Activated T-helper 1 cell treated with anti-CD3 and anti-CD28 coated beads, Interleukin-12 subunit alpha, Interleukin-12 subunit beta, Interleukin-2, Interleukin-4 antibody, amounts not matched to agents 30 ng/mL and 10 ng/mL and 1 ng/mL, durations not matched to agents 14 hours and 24 hours and 36 hours (primary cell): ENCODE measurements around the gene RAP2A. TPM values are rescaled to one million over a fixed set of nuclear protein-coding genes. Genes with fewer than 3 reads are reported as not detected.

ENCODE experiments used
- DNase-seq: peaks from one replicate; pipeline ENCODE4 v3.0.0; 2021; ENCODE audit warnings: low spot score
- H3K27ac Mint-ChIP-seq: one replicate; pipeline ENCODE4 v1.8.0; 2021; ENCODE audit warnings: mild to moderate bottlenecking, mixed read lengths
- H3K27me3 Mint-ChIP-seq: one replicate; pipeline ENCODE4 v1.8.0; 2022; ENCODE audit warnings: mild to moderate bottlenecking, moderate library complexity, mixed read lengths; ENCODE audit not compliant: insufficient read depth
- H3K36me3 Mint-ChIP-seq: one replicate; pipeline ENCODE4 v1.8.0; 2021; ENCODE audit warnings: low read depth, mixed read lengths
- H3K4me1 Mint-ChIP-seq: one replicate; pipeline ENCODE4 v1.8.0; 2021; ENCODE audit warnings: low read depth, mixed read lengths
- H3K4me3 Mint-ChIP-seq: one replicate; pipeline ENCODE4 v1.8.0; 2021; ENCODE audit warnings: mild to moderate bottlenecking, moderate library complexity, mixed read lengths
- H3K9me3 Mint-ChIP-seq: one replicate; pipeline ENCODE4 v1.8.0; 2021; ENCODE audit warnings: mixed read lengths
- intact Hi-C: fragments of 100-400 bp; cut with micrococcal nuclease; formaldehyde crosslinking; loops from one replicate; pipeline ENCODE4 v1.15.1; 2024
- total RNA-seq: library from RNA; stranded (reverse); gene quantifications from 2 replicates; pipeline ENCODE4 v1.2.3, GENCODE V29; 2022

RAP2A gene
- total RNA-seq, 1 donor from 2014 or later, result 22.1 TPM

GRCh38 chr13:97468331-97468730 is 34.4 kb downstream of the RAP2A start:
- Mint-ChIP-seq H3K9me3 (no peaks in the 10 kb centered on the region), H3K4me3 (no peak overlapping the region), H3K4me1 (no peaks in the 10 kb centered on the region), H3K27ac (no peak overlapping the region), H3K36me3 (peaks cover 3% of the 10 kb centered on the region), H3K27me3 (no peaks in the 10 kb centered on the region)
- intact Hi-C loops, result no loop called here
- DNase-seq, result no peak

GRCh38 chr13:97471711-97472110 is 37.7 kb downstream of the RAP2A start:
- no peaks in the 10 kb centered on the region for H3K4me1 Mint-ChIP-seq
- H3K36me3 Mint-ChIP-seq, result no peaks in the 10 kb centered on the region
- intact Hi-C loops, result no loop called here

GRCh38 chr13:97474349-97474980 is 40.5 kb downstream of the RAP2A start:
- no peak overlapping the region for H3K27ac Mint-ChIP-seq
- no peak overlapping the region for H3K4me3 Mint-ChIP-seq
- H3K36me3 Mint-ChIP-seq, result no peaks in the 10 kb centered on the region
- no peaks in the 10 kb centered on the region for H3K9me3 Mint-ChIP-seq
- no peak for DNase-seq
- no peaks in the 10 kb centered on the region for H3K4me1 Mint-ChIP-seq
- intact Hi-C loops, result no loop called here
- H3K27me3 Mint-ChIP-seq, result no peaks in the 10 kb centered on the region

More at GRCh38 chr13:97471711-97472110, 37.7 kb downstream of the RAP2A start:
- Mint-ChIP-seq H3K27me3 (no peaks in the 10 kb centered on the region), H3K4me3 (no peak overlapping the region), H3K27ac (no peak overlapping the region), H3K9me3 (no peaks in the 10 kb centered on the region)
- DNase-seq, result no peak

GRCh38 chr13:97475011-97475410 is 41.0 kb downstream of the RAP2A start:
- no peaks in the 10 kb centered on the region for H3K4me1 Mint-ChIP-seq
- no peak for DNase-seq
- intact Hi-C loops, result no loop called here
- no peak overlapping the region for H3K27ac Mint-ChIP-seq
- no peaks in the 10 kb centered on the region for H3K9me3 Mint-ChIP-seq
- peaks cover 3% of the 10 kb centered on the region for H3K27me3 Mint-ChIP-seq
- H3K36me3 Mint-ChIP-seq, result no peaks in the 10 kb centered on the region
- no peak overlapping the region for H3K4me3 Mint-ChIP-seq

- Mint-ChIP-seq H3K4me1 (no peaks in the 10 kb centered on the region), H3K36me3 (no peaks in the 10 kb centered on the region), H3K27me3 (peaks cover 4% of the 10 kb centered on the region), H3K4me3 (no peak overlapping the region), H3K9me3 (no peaks in the 10 kb centered on the region), H3K27ac (no peak overlapping the region)
- intact Hi-C loops, result no loop called here
- no peak for DNase-seq
These were observed 43.9 kb downstream of the RAP2A start for GRCh38 chr13:97477844-97478243.

GRCh38 chr13:97478247-97478646 is 44.3 kb downstream of the RAP2A start:
- Mint-ChIP-seq H3K27me3 (peaks cover 4% of the 10 kb centered on the region), H3K36me3 (no peaks in the 10 kb centered on the region), H3K9me3 (no peaks in the 10 kb centered on the region), H3K27ac (no peak overlapping the region), H3K4me1 (no peaks in the 10 kb centered on the region), H3K4me3 (no peak overlapping the region)
- intact Hi-C loops, result no loop called here
- no peak for DNase-seq

GRCh38 chr13:97483465-97483864 is 49.5 kb downstream of the RAP2A start:
- Mint-ChIP-seq H3K4me1 (no peaks in the 10 kb centered on the region), H3K27me3 (peaks cover 4% of the 10 kb centered on the region), H3K4me3 (no peak overlapping the region), H3K9me3 (no peaks in the 10 kb centered on the region), H3K36me3 (no peaks in the 10 kb centered on the region), H3K27ac (no peak overlapping the region)
- intact Hi-C loops, result no loop called here
- no peak for DNase-seq

- Mint-ChIP-seq H3K27ac (no peak overlapping the region), H3K9me3 (no peaks in the 10 kb centered on the region), H3K4me1 (no peaks in the 10 kb centered on the region), H3K36me3 (no peaks in the 10 kb centered on the region), H3K4me3 (no peak overlapping the region), H3K27me3 (peaks cover 4% of the 10 kb centered on the region)
- DNase-seq, result no peak
- intact Hi-C loops, result no loop called here
These were observed 50.3 kb downstream of the RAP2A start for GRCh38 chr13:97484301-97484700.

GRCh38 chr13:97485320-97485719 is 51.4 kb downstream of the RAP2A start:
- H3K4me1 Mint-ChIP-seq, result no peaks in the 10 kb centered on the region
- no peak overlapping the region for H3K27ac Mint-ChIP-seq
- H3K36me3 Mint-ChIP-seq, result no peaks in the 10 kb centered on the region
- H3K27me3 Mint-ChIP-seq, result no peaks in the 10 kb centered on the region
- no peaks in the 10 kb centered on the region for H3K9me3 Mint-ChIP-seq
- no peak overlapping the region for H3K4me3 Mint-ChIP-seq
- DNase-seq, result no peak
- intact Hi-C loops, result no loop called here

GRCh38 chr13:97490702-97491307 is 56.8 kb downstream of the RAP2A start:
- DNase-seq, result no peak
- peaks cover 6% of the 10 kb centered on the region for H3K9me3 Mint-ChIP-seq
- H3K4me3 Mint-ChIP-seq, result no peak overlapping the region
- no peak overlapping the region for H3K27ac Mint-ChIP-seq
- H3K4me1 Mint-ChIP-seq, result no peaks in the 10 kb centered on the region
- H3K27me3 Mint-ChIP-seq, result no peaks in the 10 kb centered on the region
- intact Hi-C loops, result no loop called here
- H3K36me3 Mint-ChIP-seq, result no peaks in the 10 kb centered on the region

GRCh38 chr13:97491452-97491851 is 57.5 kb downstream of the RAP2A start:
- no peaks in the 10 kb centered on the region for H3K36me3 Mint-ChIP-seq
- DNase-seq, result no peak
- H3K27ac Mint-ChIP-seq, result no peak overlapping the region
- no peaks in the 10 kb centered on the region for H3K4me1 Mint-ChIP-seq
- no peaks in the 10 kb centered on the region for H3K27me3 Mint-ChIP-seq
- no peak overlapping the region for H3K4me3 Mint-ChIP-seq
- H3K9me3 Mint-ChIP-seq, result peaks cover 6% of the 10 kb centered on the region
- intact Hi-C loops, result no loop called here

GRCh38 chr13:97492257-97492656 is 58.3 kb downstream of the RAP2A start:
- no peak for DNase-seq
- H3K4me3 Mint-ChIP-seq, result no peak overlapping the region
- no peaks in the 10 kb centered on the region for H3K4me1 Mint-ChIP-seq
- H3K36me3 Mint-ChIP-seq, result no peaks in the 10 kb centered on the region
- H3K27ac Mint-ChIP-seq, result no peak overlapping the region
- no peaks in the 10 kb centered on the region for H3K27me3 Mint-ChIP-seq
- intact Hi-C loops, result loop anchor here (2.0 kb wide), 1 partner anchor 263 kb away; no protein-coding TSS in a partner anchor
- peaks cover 6% of the 10 kb centered on the region for H3K9me3 Mint-ChIP-seq

- Mint-ChIP-seq H3K36me3 (no peaks in the 10 kb centered on the region), H3K27me3 (no peaks in the 10 kb centered on the region), H3K9me3 (peaks cover 6% of the 10 kb centered on the region), H3K4me1 (no peaks in the 10 kb centered on the region), H3K27ac (no peak overlapping the region), H3K4me3 (no peak overlapping the region)
- intact Hi-C loops, result loop anchor here (2.0 kb wide), 1 partner anchor 262 kb away; no protein-coding TSS in a partner anchor
- no peak for DNase-seq
These were observed 58.9 kb downstream of the RAP2A start for GRCh38 chr13:97492684-97493371.
